Hematopoietic multipotent progenitor cell treated with erythropoietin and hydrocortisone succinate and interleukin-3 and kit ligand, for 17 days (in vitro differentiated cells): ENCODE data around the gene BNC1.
"Not testable (repeated sequence)": the region's sequence is repeated elsewhere in the genome, so short reads cannot be mapped to it uniquely, and the experiment has no call there.

ENCODE experiments used
- DNase-seq: peaks from one replicate; pipeline ENCODE4 v3.0.0-alpha.2; 2015; ENCODE audit warnings: low spot score

Gene BNC1

GRCh38 chr15:83299462-83299861 is 15.0 kb upstream of the BNC1 start:
- no peak for DNase-seq

DNA sequence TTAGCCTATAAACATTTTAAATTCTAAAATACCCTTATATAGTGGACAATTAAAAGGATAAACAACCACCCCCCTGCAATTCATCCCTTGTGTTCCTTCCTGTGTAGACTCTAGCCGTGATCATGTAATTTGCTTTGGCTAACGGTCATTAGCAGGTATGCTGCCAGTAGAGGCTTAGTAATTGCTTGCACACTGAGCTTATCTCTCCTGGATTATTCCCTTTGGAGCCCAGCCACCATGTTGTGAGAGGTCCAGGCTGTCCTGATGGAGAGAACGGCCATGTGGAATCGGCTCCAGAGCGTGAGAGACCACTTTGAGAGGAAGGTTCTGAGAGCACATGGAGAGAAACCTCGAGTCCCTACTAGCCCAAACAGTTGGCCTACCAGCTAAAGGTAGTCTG is 11.0 kb upstream of the BNC1 start:
- DNase-seq: no peak

DNA sequence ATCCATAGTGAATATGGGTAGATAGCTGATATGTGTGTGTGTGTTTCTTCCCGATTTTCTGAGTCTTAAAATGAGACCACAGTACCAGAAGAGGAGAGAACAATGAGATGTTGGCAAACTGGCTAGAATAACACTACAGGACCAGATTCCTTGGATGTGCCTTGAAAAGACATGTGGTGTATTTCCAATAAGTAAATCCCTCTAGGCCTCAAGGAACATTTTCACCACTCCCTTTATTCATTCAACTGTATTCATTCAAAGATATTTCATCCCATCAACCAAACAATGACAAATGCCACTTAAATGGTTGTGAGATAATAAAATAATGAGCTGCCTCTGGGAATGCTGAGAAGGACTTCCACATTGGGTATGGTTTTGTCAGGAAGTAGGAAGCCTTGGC is 8.7 kb upstream of the BNC1 start:
- DNase-seq: no peak

DNA sequence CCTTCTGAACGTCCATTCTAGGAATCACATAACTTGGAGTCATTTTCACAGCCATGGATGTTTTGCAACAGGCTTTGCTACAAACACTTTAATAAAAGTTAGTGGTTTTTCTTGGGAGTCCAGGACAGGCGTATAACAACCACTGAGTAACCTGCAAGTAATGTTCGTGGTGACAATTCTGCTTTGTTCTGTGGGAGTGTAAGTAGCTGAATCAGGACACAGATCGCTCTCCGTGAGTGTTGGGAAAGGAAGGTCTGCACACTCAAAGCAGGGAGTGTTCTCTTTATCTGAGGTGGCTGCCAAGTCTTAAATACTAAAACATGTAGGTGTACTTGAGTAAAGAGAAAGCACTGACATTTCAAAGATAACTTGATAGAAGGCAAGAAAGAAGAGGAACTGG is 7.9 kb upstream of the BNC1 start:
- DNase-seq: no peak

DNA sequence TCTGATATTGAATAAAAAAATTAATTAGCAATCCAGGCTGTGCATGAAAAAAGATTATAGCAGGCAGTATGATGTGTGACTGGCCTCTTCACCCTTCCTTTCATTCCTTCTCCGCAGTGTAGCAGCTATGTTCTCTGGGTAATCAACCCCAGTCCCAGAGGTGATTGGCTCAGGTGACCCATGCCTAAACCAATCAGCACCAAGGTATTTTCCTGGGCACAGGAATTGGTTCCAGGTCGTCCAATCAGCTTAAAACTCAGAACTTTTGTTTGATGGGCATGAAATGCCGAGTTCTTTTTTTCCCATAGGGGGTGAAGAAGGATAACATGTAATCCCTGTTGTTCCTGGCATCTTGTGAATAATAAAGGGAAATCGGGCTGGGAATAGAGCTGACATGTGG is 5.8 kb upstream of the BNC1 start:
- DNase-seq: no peak

DNA sequence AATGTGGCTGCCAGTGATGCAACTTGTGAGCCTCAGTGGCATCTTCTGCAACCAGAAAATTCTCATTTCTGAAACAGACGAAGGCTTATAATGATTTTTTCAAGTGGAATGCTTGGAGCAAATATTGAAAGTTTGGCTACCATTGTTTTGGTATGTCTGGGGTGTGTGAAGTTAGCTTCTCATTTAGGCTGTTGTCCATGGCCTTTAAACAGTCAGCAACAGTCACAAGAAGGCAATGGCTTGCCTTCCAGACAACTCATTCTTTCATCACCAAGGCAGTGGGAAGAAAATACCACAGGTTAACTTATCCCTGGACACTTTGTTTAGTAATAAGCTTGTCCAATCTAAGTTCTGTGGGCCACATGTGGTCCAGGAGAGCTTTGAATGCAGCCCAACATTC is 4.7 kb upstream of the BNC1 start:
- DNase-seq: no peak

DNA sequence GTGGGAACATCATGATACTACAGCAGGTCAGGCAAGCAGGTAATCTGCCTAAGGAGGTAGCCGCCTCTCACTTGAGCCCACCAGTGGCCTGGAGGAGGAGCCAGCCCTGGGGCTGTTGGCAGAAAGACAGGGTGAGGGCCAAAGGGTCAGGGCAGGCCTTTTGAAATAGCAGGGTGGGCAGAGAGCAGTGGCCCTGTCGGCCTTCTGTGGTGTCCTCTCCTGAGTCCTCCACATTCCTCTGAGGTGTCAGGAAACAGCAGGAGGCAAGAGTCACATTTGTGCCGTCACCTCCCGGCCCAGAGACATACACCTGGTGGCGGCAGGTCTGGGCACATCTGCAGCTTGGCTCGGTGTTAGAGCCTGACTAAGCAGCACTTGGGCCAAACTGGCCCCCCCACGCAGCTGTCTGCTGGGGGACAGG is 3.9 kb upstream of the BNC1 start:
- DNase-seq: no peak

GRCh38 chr15:83287541-83288027 is 3.1 kb upstream of the BNC1 start:
- DNase-seq: no peak

- no peak for DNase-seq
These were observed 1.6 kb upstream of the BNC1 start for GRCh38 chr15:83285979-83286553.

- no peak for DNase-seq
These were observed 967 bp upstream of the BNC1 start for GRCh38 chr15:83285284-83285978.

DNA sequence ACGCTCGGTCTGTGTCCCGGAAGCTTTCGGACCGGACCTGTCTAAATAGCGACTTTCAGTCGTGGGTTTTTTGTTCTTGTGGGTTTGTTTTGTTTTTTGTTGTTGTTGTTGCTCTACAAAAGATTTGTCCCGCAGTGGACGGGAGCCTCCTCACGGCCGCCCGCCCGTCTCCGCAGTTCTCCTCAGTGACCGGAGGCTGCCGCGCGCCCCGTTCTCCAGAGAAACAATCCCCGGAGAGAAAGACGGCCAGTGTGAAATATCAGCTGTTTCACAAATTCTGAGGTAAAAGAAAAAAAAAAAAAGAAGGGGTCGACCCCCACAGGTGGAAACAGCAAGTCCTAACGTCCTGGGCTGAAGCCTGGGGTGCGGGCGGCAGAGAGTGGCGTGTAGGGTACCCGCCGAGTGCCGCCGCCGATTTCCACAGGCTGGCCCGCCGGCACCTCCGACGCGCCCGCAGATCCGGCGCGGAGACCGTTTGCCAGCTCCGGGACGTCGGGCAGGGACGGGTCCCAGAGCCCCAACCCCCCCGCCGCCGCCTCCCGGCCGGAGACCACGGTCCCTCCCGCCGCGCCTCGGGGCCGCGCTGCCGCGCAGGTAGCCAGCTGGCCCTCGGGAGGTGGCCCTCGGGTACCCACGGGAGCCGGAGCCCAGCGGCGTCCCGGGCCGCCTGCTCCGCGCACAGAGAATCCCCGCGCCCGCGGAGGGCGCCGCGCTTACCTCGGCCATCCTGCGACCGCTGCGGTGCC is 478 bp downstream of the BNC1 start:
- DNase-seq: no peak

- DNase-seq: no peak
These were observed 1.2 kb downstream of the BNC1 start for GRCh38 chr15:83283138-83283812.

- no peak for DNase-seq
These were observed 1.7 kb downstream of the BNC1 start for GRCh38 chr15:83282776-83283137.

DNA sequence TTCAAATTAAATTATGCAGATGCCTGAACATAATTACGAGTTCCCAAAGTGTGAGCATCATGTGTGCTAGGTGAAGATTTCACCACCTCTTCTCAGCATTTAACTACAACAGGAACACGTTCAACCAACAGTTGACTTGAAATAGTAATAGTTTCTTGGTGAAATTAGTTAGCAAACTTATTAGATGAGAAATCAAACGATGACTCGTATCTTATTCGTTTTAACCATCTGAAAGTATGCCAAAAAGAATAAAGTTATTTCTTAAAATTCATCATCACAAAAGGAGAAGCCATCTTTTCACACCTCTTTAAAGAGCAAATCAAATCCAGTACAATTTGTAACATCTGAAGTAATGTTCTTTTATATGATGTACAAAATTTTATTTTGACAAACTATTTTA is 2.3 kb downstream of the BNC1 start:
- no peak for DNase-seq

DNA sequence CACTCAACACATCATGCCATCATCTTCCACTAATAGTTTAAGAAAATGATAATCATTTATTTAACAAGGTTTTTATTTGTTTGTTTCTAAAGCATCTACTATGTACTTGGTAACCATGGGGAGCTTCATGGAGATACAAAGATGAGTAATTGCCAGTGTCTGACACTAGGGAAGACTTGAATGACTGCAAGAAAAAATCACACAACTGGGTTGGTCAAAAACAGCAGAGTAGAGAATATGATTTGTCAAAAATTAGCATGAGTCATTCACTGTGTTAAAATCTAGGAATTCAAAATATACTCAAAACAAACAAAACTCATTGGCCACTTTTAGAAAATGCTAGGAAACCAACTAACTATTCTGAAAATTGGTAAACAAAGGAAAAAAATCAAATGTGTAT is 6.3 kb downstream of the BNC1 start:
- no peak for DNase-seq

DNA sequence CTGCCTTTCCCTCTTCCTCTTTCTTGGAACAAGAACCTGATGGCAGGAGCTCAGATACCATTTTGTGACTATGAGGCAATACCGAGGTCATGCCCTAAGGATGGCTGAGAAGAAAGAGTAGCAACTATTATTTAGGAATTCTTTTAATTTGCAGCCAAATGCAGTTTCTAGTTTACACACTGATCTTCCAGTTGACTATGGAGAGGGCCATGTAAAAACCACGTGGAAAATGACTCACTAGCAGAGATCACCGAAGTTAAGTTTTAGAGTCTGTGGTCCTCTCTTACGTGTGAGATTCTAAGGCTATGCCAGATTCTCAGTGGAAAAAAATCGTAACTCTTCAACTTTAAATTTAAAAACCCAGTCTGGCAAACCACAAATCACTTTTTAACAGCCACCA is 7.8 kb downstream of the BNC1 start:
- no peak for DNase-seq

DNA sequence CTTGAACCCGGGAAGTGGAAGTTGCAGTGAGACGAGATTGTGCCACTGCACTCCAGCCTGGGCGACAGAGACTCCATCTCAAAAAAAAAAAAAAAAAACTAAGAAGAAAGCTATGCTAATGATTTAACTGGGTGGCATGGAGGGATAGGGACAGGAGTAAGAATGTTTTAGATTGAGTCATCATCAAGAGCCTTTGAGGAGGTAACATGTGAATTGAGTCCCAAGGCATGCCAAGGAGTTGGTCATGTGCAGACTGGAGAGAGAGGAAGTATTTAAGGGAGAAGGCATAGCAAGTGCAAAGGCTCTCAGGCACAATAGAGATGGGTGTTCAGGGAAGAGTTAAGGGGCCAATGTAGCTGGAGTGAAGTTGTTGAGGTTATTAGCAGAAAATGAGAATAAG is 9.1 kb downstream of the BNC1 start:
- DNase-seq: no peak

DNA sequence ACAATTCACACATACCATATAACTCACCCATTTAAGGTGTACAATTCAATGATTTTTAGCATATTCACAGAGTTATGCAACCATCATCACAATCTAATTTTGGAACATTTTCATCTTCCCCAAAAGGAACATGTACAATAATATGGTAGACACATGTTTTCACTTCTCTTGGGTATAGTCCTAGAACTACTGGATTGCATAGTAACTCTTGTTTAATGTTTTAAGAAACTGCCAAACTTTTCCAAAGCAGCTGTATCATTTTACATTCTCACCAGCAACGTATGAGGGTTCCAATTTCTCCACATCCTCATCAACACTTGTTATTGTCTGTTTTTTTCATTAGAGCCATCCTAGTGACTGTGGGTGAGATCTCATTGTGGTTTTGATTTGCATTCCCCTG is 14.3 kb downstream of the BNC1 start:
- no peak for DNase-seq

DNA sequence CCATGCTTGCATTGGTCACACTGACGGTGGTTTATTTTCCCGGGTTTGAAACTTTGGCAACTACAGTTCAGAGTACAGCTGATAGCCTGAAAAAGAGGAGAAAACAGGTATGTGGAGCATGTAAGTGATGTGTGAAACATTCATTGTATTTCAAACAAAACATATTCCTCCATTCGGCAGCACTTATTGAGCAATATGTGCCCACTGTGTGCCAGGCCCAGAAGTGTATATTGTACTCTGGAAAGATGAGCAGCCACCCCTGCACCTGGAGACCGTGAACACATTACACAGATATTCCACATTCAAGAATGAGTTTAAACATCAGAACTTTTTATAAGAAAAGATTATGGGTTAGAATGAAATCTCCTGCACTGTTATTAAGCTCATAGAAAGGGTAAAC is 16.3 kb downstream of the BNC1 start:
- DNase-seq: no peak

- no peak for DNase-seq
These were observed 21.7 kb downstream of the BNC1 start for GRCh38 chr15:83262594-83263315.

DNA sequence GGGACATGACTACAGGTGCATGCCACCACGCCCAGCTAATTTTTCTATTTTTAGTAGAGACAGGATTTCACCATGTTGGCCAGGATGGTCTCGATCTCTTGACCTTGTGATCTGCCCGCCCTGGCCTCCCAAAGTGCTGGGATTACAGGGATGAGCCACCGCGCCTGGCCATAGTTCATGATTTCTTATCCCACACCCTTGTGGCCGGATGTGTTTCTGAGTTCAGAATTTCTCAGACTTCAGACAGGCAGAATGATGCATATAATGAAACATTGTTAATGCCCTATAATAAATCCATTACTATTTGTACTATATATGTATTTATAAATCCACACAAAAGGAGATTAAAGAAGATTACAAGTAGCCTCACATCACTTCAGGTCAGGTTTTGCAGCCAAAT is 22.3 kb downstream of the BNC1 start:
- not testable (repeated sequence) for DNase-seq

DNA sequence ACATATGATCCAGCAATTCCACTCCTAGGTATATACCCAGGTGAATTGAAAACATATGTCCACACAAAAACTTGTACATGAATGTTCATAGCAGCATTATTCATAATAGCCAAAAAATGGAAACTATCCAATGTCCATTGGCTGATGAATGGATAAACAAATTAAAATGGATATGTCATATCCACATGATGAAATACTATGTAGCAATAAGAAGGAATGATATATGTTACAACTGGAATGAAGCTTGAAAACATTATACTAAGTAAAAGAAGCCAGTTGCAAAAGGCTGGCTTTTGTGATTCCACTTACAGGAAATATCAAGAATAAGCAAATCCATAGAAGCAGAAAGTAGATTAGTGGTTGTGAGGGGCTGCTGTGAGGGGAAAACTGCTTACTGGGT is 33.7 kb downstream of the BNC1 start:
- no peak for DNase-seq
